Stimulated activated CD8-positive, alpha-beta memory T cell treated with anti-CD3 and anti-CD28 coated beads, Interleukin-15, amount 100 ng/mL, for 4 hours (primary cell): ENCODE measurements around the gene CXCL13.
"Not testable (repeated sequence)": the region's sequence is repeated elsewhere in the genome, so short reads cannot be mapped to it uniquely, and the experiment has no call there.

Source experiments
- DNase-seq, 2 donors: peaks; one replicate each; pipeline ENCODE4 v3.0.0-alpha.2; 2020; ENCODE audit warnings: low read depth in 2 of 2

The CXCL13 gene, protein sequence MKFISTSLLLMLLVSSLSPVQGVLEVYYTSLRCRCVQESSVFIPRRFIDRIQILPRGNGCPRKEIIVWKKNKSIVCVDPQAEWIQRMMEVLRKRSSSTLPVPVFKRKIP

GRCh38 chr4:77605210-77605902, at the start of gene CXCL13:
CXCL13 (plus strand) TSS chr4:77605820; CDS start chr4:77605866, 46 bp downstream.
- no peak for DNase-seq

- no peak for DNase-seq
These were observed 45.5 kb upstream of the CXCL13 start for GRCh38 chr4:77560170-77560569.

- not testable (repeated sequence) for DNase-seq
These were observed 43.9 kb upstream of the CXCL13 start for GRCh38 chr4:77561720-77562119.

DNA sequence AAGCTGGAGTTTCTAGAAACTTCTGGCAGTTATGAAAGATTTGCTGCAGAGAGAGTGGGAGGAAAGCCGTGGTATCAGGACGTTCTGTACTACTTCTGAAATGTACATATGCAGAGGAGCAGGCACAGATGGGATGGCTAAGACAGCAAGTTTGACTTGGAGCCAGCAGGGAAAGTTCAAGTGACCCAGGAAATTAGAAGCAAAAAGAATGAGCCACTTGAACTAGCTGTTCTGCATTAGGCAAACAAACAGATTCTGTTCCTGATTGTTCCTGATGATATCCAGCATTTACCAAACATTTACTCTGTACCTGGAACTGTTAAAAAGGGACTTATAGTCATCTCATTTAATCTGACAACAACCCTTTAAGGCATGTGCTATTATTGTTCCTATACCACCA, 41.4 kb upstream of the CXCL13 start:
- no peak for DNase-seq

- no peak for DNase-seq
These were observed 39.5 kb upstream of the CXCL13 start for GRCh38 chr4:77566148-77566547.

GRCh38 chr4:77567549-77567948, 38.1 kb upstream of the CXCL13 start:
- DNase-seq = no peak

- not testable (repeated sequence) for DNase-seq
These were observed 35.0 kb upstream of the CXCL13 start for GRCh38 chr4:77570508-77571214.

DNA sequence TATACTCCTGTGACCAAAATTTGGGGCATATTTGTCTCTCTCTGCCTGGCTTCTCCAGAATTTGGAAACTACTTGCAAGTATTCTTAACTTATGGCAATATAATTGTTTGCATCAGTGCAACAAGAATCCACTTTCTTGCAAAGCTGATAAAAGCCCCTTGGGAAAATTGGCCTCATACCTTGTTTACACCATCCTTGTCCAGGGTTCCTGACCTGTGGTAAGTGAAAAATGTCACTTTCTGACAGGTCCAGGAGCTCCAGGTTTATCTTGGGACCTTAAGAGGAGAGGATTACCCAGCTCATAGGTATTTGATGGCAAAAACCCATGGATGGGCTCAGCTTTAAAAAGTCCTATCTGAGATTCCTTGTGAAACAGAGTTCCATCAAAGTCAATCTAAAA, 29.3 kb upstream of the CXCL13 start:
- no peak for DNase-seq

GRCh38 chr4:77578145-77578544, 27.5 kb upstream of the CXCL13 start:
- DNase-seq = no peak

- no peak for DNase-seq
These were observed 26.1 kb upstream of the CXCL13 start for GRCh38 chr4:77579406-77580076.

GRCh38 chr4:77581724-77582123, 23.9 kb upstream of the CXCL13 start:
- no peak for DNase-seq

DNA sequence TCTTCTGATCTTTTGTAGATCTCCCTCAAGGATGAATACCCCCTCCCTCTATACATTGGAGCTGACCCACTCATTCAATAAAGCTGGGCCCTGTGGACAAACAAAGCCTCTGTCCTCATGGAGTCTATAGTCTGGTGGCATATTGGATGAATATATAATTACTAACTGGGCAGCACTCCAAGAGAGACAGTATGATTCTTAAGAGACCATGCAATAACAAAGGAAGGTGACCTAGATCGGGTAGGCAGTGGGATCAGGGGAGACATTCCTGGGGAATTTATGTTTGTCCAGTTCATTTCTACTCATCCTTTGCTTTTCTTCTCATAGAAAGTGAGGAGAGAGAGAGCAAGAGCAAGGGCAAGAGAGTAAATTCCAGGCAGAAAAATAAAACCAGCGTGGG, 23.5 kb upstream of the CXCL13 start:
- no peak for DNase-seq

DNA sequence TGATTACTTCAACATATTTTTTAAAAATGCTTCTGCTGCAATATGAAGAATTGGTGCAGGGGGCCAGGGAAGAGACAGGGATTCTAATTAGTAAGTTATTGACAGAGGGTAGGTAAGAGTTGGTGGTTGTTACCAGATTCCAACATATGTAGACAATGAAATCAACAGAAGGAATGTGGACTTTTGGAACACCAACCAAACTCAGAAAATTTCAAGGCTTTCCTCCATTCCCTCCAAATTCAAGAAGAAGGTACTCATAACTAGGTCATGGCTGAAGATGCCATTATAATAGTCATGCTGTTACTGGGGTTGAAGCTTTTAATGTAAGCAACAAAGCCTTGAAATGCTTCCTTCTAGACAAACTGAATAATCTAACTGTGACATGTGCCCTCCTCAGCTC, 22.9 kb upstream of the CXCL13 start:
- no peak for DNase-seq

GRCh38 chr4:77586951-77587383, 18.7 kb upstream of the CXCL13 start:
- no peak for DNase-seq

DNA sequence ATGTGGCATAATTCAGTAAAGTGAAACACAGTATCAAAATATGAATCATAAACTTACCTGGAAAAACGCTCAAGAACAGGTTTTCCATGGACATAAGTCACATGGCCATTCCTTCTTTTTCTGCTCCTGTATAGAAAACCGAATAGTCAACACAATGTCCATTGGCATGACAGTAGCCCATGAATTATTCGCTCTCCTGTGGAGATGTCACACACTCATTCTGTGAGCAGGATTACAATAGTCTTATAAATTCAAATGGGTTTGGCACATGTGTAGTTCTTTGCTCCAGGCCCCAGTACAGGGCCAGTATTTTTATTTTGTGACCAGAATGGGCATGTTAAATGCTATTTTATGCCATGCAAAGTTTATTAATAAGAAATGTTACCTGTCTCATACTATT, 15.1 kb upstream of the CXCL13 start:
- DNase-seq = no peak

DNA sequence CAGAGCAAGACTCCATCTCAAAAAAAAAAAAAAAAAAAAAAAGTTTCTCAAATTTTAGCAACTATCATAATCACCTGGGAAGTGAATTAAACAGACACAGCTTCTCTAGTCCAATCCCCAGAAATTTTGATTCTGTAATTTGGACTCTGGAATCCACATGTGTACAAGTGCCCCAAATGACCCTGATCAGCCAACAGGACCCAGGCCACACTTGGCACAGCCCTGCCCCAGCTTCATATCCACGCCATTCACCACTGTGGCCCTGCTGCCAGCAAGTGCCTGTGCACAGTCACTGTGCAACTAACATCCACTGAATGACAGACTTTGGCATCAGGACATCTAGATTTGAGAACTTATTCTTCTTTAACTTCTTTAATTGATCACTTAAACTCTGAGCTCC, 14.1 kb upstream of the CXCL13 start:
- DNase-seq = no peak

- DNase-seq = no peak
These were observed 12.5 kb upstream of the CXCL13 start for GRCh38 chr4:77593101-77593500.

- DNase-seq = no peak
These were observed 11.6 kb upstream of the CXCL13 start for GRCh38 chr4:77593993-77594392.

DNA sequence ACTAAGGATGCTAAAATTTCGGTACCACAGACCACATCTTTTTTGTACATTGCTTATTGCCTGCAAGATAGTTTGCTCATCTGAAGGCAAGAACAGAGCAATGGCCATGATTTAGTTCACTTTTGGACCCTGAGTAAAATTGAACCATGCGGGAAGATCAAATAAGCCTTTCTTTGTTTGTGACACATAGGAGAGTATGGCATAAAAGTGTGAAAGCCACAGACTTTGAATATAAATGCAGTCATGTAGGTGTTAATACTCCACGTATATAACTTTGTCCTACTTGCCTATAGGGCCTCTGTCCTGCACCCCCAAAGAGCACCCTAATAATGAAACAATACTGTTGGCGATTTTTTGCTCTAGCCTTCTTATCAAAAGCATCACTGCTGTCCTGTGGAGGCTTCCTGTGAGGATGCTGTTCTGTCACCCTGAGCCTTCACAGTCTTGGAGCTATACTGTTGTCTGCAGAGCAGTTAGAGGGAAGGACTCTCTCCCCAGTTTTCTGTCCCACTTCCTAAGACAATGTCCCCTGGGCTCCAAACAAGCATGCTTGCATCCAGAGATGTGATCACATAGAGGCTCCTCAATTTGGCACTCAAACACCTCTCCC, 10.2 kb upstream of the CXCL13 start:
- no peak for DNase-seq

GRCh38 chr4:77599378-77599777, 6.2 kb upstream of the CXCL13 start:
- no peak for DNase-seq

- no peak for DNase-seq
These were observed 4.8 kb upstream of the CXCL13 start for GRCh38 chr4:77600521-77601451.
